H9 (cell line): ENCODE measurements around the gene ARSI. TPM values are rescaled to one million over a fixed set of nuclear protein-coding genes. Genes with fewer than 3 reads are reported as not detected.

ENCODE experiments used
- DNase-seq: peaks from one replicate; pipeline ENCODE4 v3.0.0-alpha.2; 2017
- H2AFZ ChIP-seq: one replicate; pipeline ENCODE4 v1.6.1; 2013; ENCODE audit warnings: mild to moderate bottlenecking, low read length, control low read depth, moderate library complexity
- H2AK5ac ChIP-seq: 2 replicates; pipeline ENCODE4 v1.6.1; 2013; ENCODE audit warnings: low read length, control low read depth, mixed read lengths; ENCODE audit not compliant: insufficient read length
- H2BK120ac ChIP-seq: one replicate; pipeline ENCODE4 v1.6.1; 2013; ENCODE audit warnings: low read depth, mild to moderate bottlenecking, low read length, control low read depth, inconsistent platforms; ENCODE audit not compliant: poor library complexity, severe bottlenecking
- H2BK12ac ChIP-seq: 2 replicates; pipeline ENCODE4 v1.6.1; 2013; ENCODE audit warnings: low read length, control low read depth, mixed read lengths, low read depth; ENCODE audit not compliant: insufficient read length
- H2BK15ac ChIP-seq: 2 replicates; pipeline ENCODE4 v1.6.1; 2013; ENCODE audit warnings: low read depth, low read length, control low read depth
- H2BK20ac ChIP-seq: one replicate; pipeline ENCODE4 v1.6.1; 2013; ENCODE audit warnings: low read depth, mild to moderate bottlenecking, low read length, control low read depth, inconsistent platforms; ENCODE audit not compliant: poor library complexity, severe bottlenecking
- H2BK5ac ChIP-seq: 2 replicates; pipeline ENCODE4 v1.6.1; 2013; ENCODE audit warnings: low read length, control low read depth, mixed read lengths; ENCODE audit not compliant: insufficient read length
- H3K14ac ChIP-seq: 2 replicates; pipeline ENCODE4 v1.6.1; 2013; ENCODE audit warnings: low read length, control low read depth; ENCODE audit not compliant: insufficient read depth
- H3K18ac ChIP-seq: 2 replicates; pipeline ENCODE4 v1.6.1; 2013; ENCODE audit warnings: low read depth, mild to moderate bottlenecking, mixed read lengths, low read length, control low read depth; ENCODE audit not compliant: insufficient read length
- H3K23ac ChIP-seq: 2 replicates; pipeline ENCODE4 v1.6.1; 2013; ENCODE audit warnings: low read length, control low read depth, mixed read lengths, low read depth; ENCODE audit not compliant: insufficient read length
- H3K23me2 ChIP-seq: 2 replicates; pipeline ENCODE4 v1.6.1; 2013; ENCODE audit warnings: low read depth, mild to moderate bottlenecking, mixed read lengths, low read length, control low read depth; ENCODE audit not compliant: insufficient read length, poor library complexity, severe bottlenecking
- H3K27ac ChIP-seq: 2 replicates; pipeline ENCODE4 v1.5.1; 2013; ENCODE audit warnings: low read length, control low read depth, mixed read lengths, low read depth; ENCODE audit not compliant: insufficient read length
- H3K27me3 ChIP-seq: 2 replicates; pipeline ENCODE4 v1.6.1; 2013; ENCODE audit warnings: low read length, control low read depth, inconsistent platforms; ENCODE audit not compliant: insufficient read depth
- H3K4ac ChIP-seq: 2 replicates; pipeline ENCODE4 v1.6.1; 2013; ENCODE audit warnings: low read depth, mild to moderate bottlenecking, control low read depth, inconsistent platforms, low read length, moderate library complexity
- H3K4me1 ChIP-seq: 2 replicates; pipeline ENCODE4 v1.6.1; 2013; ENCODE audit warnings: low read length, control low read depth, inconsistent platforms; ENCODE audit not compliant: insufficient read depth
- H3K4me2 ChIP-seq: 2 replicates; pipeline ENCODE4 v1.6.1; 2013; ENCODE audit warnings: low read length, control low read depth, mixed read lengths; ENCODE audit not compliant: insufficient read length, insufficient read depth
- H3K56ac ChIP-seq: 2 replicates; pipeline ENCODE4 v1.6.1; 2013; ENCODE audit warnings: low read depth, mild to moderate bottlenecking, mixed read lengths, low read length, control low read depth; ENCODE audit not compliant: insufficient read length
- H3K79me1 ChIP-seq: 2 replicates; pipeline ENCODE4 v1.6.1; 2013; ENCODE audit warnings: low read depth, mild to moderate bottlenecking, moderate library complexity, low read length, control low read depth, inconsistent platforms; ENCODE audit not compliant: insufficient read depth, poor library complexity, severe bottlenecking
- H3K79me2 ChIP-seq: 2 replicates; pipeline ENCODE4 v1.6.1; 2013; ENCODE audit warnings: low read length, control low read depth, inconsistent platforms; ENCODE audit not compliant: insufficient read depth
- H3K9ac ChIP-seq: 2 replicates; pipeline ENCODE4 v1.6.1; 2013; ENCODE audit warnings: low read length, control low read depth, mixed read lengths; ENCODE audit not compliant: insufficient read length; ENCODE audit errors: extremely low read depth
- H3K9me3 ChIP-seq: one replicate; pipeline ENCODE4 v1.6.1; 2013; ENCODE audit warnings: low read depth, low read length, inconsistent platforms; ENCODE audit not compliant: control insufficient read depth
- H3T11ph ChIP-seq: one replicate; pipeline ENCODE4 v1.6.1; 2013; ENCODE audit warnings: mild to moderate bottlenecking, low read length, control low read depth, inconsistent platforms
- H4K20me1 ChIP-seq: one replicate; pipeline ENCODE4 v1.6.1; 2013; ENCODE audit not compliant: control insufficient read depth, insufficient read length, insufficient read depth
- H4K5ac ChIP-seq: 2 replicates; pipeline ENCODE4 v1.6.1; 2013; ENCODE audit warnings: low read depth, mild to moderate bottlenecking, mixed read lengths, low read length, control low read depth; ENCODE audit not compliant: insufficient read length
- H4K8ac ChIP-seq: replicated peaks from 2 replicates; pipeline ENCODE4 v1.6.1; 2013; ENCODE audit warnings: low read length, control low read depth, mixed read lengths, low read depth; ENCODE audit not compliant: insufficient read length
- H4K91ac ChIP-seq: 2 replicates; pipeline ENCODE4 v1.6.1; 2013; ENCODE audit warnings: low read depth, mild to moderate bottlenecking, moderate library complexity, mixed read lengths, low read length, control low read depth; ENCODE audit not compliant: insufficient read length
- H3K27ac Mint-ChIP-seq, 3 experiments: 2 replicates in 2 of 3; 3 replicates in 1 of 3; pipeline ENCODE4 v1.8.0; 2020 to 2021; ENCODE audit warnings: mixed read lengths in 3 of 3, mild to moderate bottlenecking in 1 of 3, moderate library complexity in 1 of 3
- H3K27me3 Mint-ChIP-seq: 2 replicates; pipeline ENCODE4 v1.8.0; 2021; ENCODE audit warnings: low read depth, mild to moderate bottlenecking, moderate library complexity, mixed read lengths
- H3K36me3 Mint-ChIP-seq, 3 experiments: 2 replicates in 2 of 3; 3 replicates in 1 of 3; pipeline ENCODE4 v1.8.0; 2020 to 2021; ENCODE audit warnings: low read depth in 3 of 3, mixed read lengths in 3 of 3; ENCODE audit not compliant: insufficient read depth in 1 of 3
- H3K4me1 Mint-ChIP-seq, 2 experiments: 2 replicates each; pipeline ENCODE4 v1.8.0; 2020; ENCODE audit warnings: mixed read lengths in 2 of 2
- H3K4me3 Mint-ChIP-seq, 2 experiments: 2 replicates in 1 of 2; 3 replicates in 1 of 2; pipeline ENCODE4 v1.8.0; 2020 to 2021; ENCODE audit warnings: mild to moderate bottlenecking in 2 of 2, mixed read lengths in 2 of 2, moderate library complexity in 1 of 2
- H3K9me3 Mint-ChIP-seq, 2 experiments: 2 replicates in 1 of 2; 3 replicates in 1 of 2; pipeline ENCODE4 v1.8.0; 2020; ENCODE audit warnings: mild to moderate bottlenecking in 2 of 2, mixed read lengths in 2 of 2, moderate library complexity in 1 of 2
- CTCF ChIP-seq: fragments of 200-600 bp; sonication (generic); conservative IDR thresholded peaks from 3 replicates; pipeline ENCODE4 v1.8.0; 2021; ENCODE audit warnings: antibody characterized with exemption, mild to moderate bottlenecking
- WGBS: extraction: QIAGEN DNeasy Blood & Tissue Kit; methylation state at CpG from one replicate; pipeline ENCODE4 v1.1.7; 2013; ENCODE audit warnings: missing lambda C conversion rate, low lambda C conversion rate, mixed read lengths; ENCODE audit not compliant: insufficient read length; ENCODE audit errors: extremely low coverage; 5-methylcytosine and 5-hydroxymethylcytosine counted together
- total RNA-seq: library from RNA; stranded (reverse); gene quantifications from 2 replicates; pipeline ENCODE4 v1.2.1, GENCODE V29; 2021

ARSI gene
- total RNA-seq, 1 experiment from 2014 or later: 1.7 TPM

GRCh38 chr5:150249744-150250143 is 53.0 kb downstream of the ARSI start:
- Mint-ChIP-seq H3K36me3 (no peaks in the 10 kb centered on the region; a peak in 1 of 7 replicates), H3K9me3 (no peaks in the 10 kb centered on the region), H3K4me3 (no peak overlapping the region; a peak in 1 of 5 replicates), H3K4me1 (peaks cover 0 to 5% of the 10 kb centered on the region in 2 experiments; a peak in 1 of 4 replicates), H3K27me3 (peaks cover 2% of the 10 kb centered on the region; the same call in 1 of the 2 replicates), H3K27ac (0 out of 7 replicates have a peak overlapping the region, but pooled peaks of 1 of the 3 experiments have one; percentile 15)
- DNase-seq: no peak
- Histone ChIP-seq H3K79me2 (no peaks in the 10 kb centered on the region), H3K27ac (no peak overlapping the region), H2AK5ac (no peak overlapping the region), H3K4ac (no peak overlapping the region), H4K91ac (no peak overlapping the region), H3K56ac (no peak overlapping the region), H3K18ac (no peak overlapping the region), H3K4me2 (no peak overlapping the region), H3K23me2 (no peaks in the 10 kb centered on the region), H4K5ac (no peak overlapping the region), H2BK20ac (no peak overlapping the region), H3K23ac (no peak overlapping the region), H2BK5ac (no peak overlapping the region), H3K4me1 (no peaks in the 10 kb centered on the region), H3K9me3 (no peaks in the 10 kb centered on the region), H4K8ac (no peak overlapping the region), H3T11ph (no peak overlapping the region), H4K20me1 (no peaks in the 10 kb centered on the region), H2BK15ac (no peak overlapping the region), H2BK120ac (no peak overlapping the region), H3K14ac (no peak overlapping the region), H3K79me1 (no peaks in the 10 kb centered on the region), H3K9ac (no peak overlapping the region), H2AFZ (no peak overlapping the region), H3K27me3 (no peaks in the 10 kb centered on the region), H2BK12ac (no peak overlapping the region)
- no CpG with 5 or more reads among the region's 5 CpGs for WGBS
- no peak for TF ChIP-seq CTCF
